RWPE1 (cell line): Measurements from ENCODE around the gene DLG3.

ENCODE experiments used
- CTCF ChIA-PET: fragments of 350-600 bp; sonication (Branson Sonifier 250); formaldehyde crosslinking; extraction: SDS; loops from one replicate; lab custom pipeline; 2021; lab: Yijun Ruan, JAX
- POLR2A ChIA-PET: fragments of 400-600 bp; formaldehyde crosslinking; extraction: SDS; loops from one replicate; lab custom pipeline; 2020; ENCODE audit warnings: antibody characterized with exemption; ENCODE audit not compliant: low non-redundant PET; lab: Yijun Ruan, JAX
- DNase-seq: peaks from one replicate; pipeline ENCODE4 v3.0.0; 2012; ENCODE audit warnings: low spot score
- H3K27ac ChIP-seq: fragments of 450-650 bp; 2 replicates; pipeline ENCODE4 v1.5.1; 2017
- TF ChIP-seq, protein P1 (sequence below): fragments of 450-650 bp; conservative IDR thresholded peaks from 2 replicates; pipeline ENCODE4 v1.5.1; 2017; ENCODE audit warnings: low read depth, mild to moderate bottlenecking

The DLG3 gene

DNA sequence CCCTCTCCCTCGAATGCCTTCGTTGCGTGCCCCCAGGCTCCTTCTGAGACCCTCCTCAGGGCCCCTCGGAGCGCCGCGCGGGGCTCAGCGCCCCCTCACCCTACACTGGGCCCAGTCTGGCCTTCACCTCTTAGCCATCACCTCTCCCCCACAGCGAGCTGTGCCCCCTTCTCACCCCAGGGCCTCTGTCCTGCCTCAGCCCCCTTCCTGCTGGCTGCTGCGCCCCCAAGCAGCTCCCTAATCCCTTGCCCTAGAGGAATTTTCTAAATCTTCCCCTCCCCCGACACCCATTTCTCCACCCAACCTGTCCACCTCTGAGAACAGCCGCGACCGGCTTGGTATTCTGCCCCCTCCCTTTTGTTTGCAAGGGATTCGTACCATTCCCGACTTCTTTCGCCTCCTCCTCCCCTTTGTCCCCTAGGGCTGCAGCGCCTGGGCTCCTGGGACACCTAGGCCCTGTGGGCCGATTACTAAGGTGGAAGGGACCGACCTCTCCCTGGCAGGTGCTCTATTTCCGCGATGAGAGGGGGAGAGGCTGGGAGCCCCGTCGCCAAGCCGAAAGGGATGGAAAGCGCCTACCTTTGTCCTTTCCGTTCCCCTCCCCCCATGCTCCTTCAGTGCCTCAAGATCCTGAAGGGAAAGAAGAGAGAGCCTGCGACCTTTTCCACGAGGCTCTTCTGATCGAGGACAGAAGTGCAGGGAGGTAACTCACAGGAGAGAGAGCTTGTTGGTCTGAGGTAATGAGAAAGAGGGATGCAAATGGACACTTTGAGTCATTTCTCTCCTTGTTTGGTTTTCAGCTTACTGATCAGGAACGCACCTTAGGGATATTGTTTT, 10.9 kb downstream of the DLG3 start:
- ChIA-PET CTCF (interaction anchor here (0.6 kb wide), 1 partner anchor 115 kb away, joined by 3 read pairs; no protein-coding TSS in a partner anchor), POLR2A (no interaction called here)
- DNase-seq: no peak
- TF ChIP-seq, protein P1, sequence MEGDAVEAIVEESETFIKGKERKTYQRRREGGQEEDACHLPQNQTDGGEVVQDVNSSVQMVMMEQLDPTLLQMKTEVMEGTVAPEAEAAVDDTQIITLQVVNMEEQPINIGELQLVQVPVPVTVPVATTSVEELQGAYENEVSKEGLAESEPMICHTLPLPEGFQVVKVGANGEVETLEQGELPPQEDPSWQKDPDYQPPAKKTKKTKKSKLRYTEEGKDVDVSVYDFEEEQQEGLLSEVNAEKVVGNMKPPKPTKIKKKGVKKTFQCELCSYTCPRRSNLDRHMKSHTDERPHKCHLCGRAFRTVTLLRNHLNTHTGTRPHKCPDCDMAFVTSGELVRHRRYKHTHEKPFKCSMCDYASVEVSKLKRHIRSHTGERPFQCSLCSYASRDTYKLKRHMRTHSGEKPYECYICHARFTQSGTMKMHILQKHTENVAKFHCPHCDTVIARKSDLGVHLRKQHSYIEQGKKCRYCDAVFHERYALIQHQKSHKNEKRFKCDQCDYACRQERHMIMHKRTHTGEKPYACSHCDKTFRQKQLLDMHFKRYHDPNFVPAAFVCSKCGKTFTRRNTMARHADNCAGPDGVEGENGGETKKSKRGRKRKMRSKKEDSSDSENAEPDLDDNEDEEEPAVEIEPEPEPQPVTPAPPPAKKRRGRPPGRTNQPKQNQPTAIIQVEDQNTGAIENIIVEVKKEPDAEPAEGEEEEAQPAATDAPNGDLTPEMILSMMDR: no peak
- peak overlapping the region; percentile 68 for H3K27ac ChIP-seq

GRCh38 chrX:70456256-70456655, 11.6 kb downstream of the DLG3 start:
- no peak overlapping the region for H3K27ac ChIP-seq
- CTCF ChIA-PET: no interaction called here
- POLR2A ChIA-PET: no interaction called here
- TF ChIP-seq, protein P1: no peak
- DNase-seq: no peak

DNA sequence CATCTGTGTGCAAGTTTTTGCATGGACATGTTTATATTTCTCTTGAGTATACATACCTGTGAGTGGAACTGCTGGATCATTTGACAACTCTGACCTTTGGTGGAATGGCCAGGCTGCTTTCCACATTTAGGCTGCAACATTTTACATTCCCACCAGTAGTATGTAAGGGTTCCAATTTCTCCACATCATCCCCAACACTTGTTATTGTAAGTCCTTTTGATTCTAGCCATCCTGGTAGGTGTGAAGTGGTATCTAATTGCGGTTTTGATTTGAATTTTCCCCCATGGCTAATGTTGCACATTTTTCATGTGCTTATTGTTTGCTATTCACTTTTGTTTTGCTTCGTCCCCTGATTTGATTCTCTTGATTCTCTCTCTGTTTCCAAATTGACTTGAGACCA, 16.4 kb downstream of the DLG3 start:
- DNase-seq: no peak
- CTCF ChIA-PET: no interaction called here
- no peak overlapping the region for H3K27ac ChIP-seq
- POLR2A ChIA-PET: no interaction called here
- TF ChIP-seq, protein P1: no peak

- TF ChIP-seq, protein P1: no peak
- POLR2A ChIA-PET: no interaction called here
- CTCF ChIA-PET: interaction anchor here (0.7 kb wide), 1 partner anchor 31 kb away, joined by 7 read pairs; no protein-coding TSS in a partner anchor
- no peak overlapping the region for H3K27ac ChIP-seq
- DNase-seq: no peak
Measured at GRCh38 chrX:70464051-70464450, 19.4 kb downstream of the DLG3 start.

DNA sequence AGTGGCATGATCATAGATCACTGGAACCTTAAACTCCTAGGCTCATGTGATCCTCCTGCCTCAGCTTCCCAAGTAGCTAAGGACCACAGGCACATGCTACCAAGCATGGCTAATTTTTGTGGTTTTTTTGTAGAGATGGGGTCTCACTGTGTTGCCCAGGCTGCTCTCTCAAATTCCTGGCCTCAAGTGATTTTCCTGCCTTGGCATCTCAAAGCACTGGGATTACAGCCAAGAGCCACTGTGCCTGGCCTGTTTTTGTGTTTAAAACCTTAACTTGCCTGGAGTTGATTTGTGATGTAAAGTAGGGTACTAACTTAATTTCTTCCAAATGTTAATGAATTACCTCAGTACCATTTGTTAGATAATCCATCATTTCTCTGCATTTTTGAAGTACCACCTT, 22.3 kb downstream of the DLG3 start:
- ChIA-PET POLR2A (no interaction called here), CTCF (no interaction called here)
- DNase-seq: no peak
- no peak overlapping the region for H3K27ac ChIP-seq
- TF ChIP-seq, protein P1: no peak

- DNase-seq: no peak
- TF ChIP-seq, protein P1: no peak
- H3K27ac ChIP-seq: no peak overlapping the region
- POLR2A ChIA-PET: no interaction called here
- CTCF ChIA-PET: no interaction called here
Measured at GRCh38 chrX:70468709-70469108, 24.1 kb downstream of the DLG3 start.
